Right lobe of liver (tissue), 6 donors: ENCODE data around the gene TMEM35A. TPM values are rescaled to one million over a fixed set of nuclear protein-coding genes. Genes with fewer than 3 reads are reported as not detected.

Source experiments
- ATAC-seq, 4 donors: fragments of 200-7000 bp; cut with Tn5 transposase; one replicate each; pipeline ENCODE4 v1.9.1; 2020; ENCODE audit warnings: mild to moderate bottlenecking in 4 of 4, moderate library complexity in 4 of 4
- DNase-seq, 3 donors: peaks; one replicate each; pipeline ENCODE4 v3.0.0-alpha.2; 2020
- H3K27ac ChIP-seq, 3 donors: fragments of 200-600 bp; one replicate each; pipeline ENCODE4 v1.8.0; 2022
- H3K27me3 ChIP-seq, 2 donors: fragments of 200-600 bp; one replicate each; pipeline ENCODE4 v1.8.0; 2022
- H3K36me3 ChIP-seq, 4 donors: fragments of 200-600 bp; sonication (generic) in 1 of 4; one replicate each; pipeline versions ENCODE4 v1.5.1 to v1.8.0; 2017 to 2022; ENCODE audit warnings: control low read depth in 1 of 4
- H3K4me1 ChIP-seq, 4 donors: fragments of 200-600 bp; sonication (generic) in 1 of 4; one replicate each; pipeline versions ENCODE4 v1.5.1 to v1.8.0; 2017 to 2022; ENCODE audit warnings: control low read depth in 1 of 4
- H3K4me3 ChIP-seq, 3 donors: fragments of 200-600 bp; one replicate each; pipeline ENCODE4 v1.8.0; 2022
- H3K9me3 ChIP-seq, 4 donors: fragments of 200-600 bp; sonication (generic) in 1 of 4; one replicate each; pipeline versions ENCODE4 v1.5.1 to v1.8.0; 2017 to 2022; ENCODE audit warnings: control low read depth in 1 of 4
- POLR2A ChIP-seq: fragments of 450-650 bp; IDR thresholded peaks from one replicate; pipeline ENCODE4 v1.6.1; 2017; ENCODE audit warnings: antibody characterized with exemption, mild to moderate bottlenecking
- WGBS: methylation state at CpG from one replicate; pipeline ENCODE4 v1.1.6; 2018; ENCODE audit warnings: low coverage, low lambda C conversion rate; ENCODE audit not compliant: insufficient coverage; ENCODE audit errors: missing lambda C conversion rate; 5-methylcytosine and 5-hydroxymethylcytosine counted together
- intact Hi-C, 2 donors: fragments of 100-400 bp; cut with DNase I; formaldehyde crosslinking; loops; one replicate each; pipeline versions ENCODE4 v1.11.2 to v1.14.1; 2022
- total RNA-seq, 6 experiments: library from RNA; depleted of rRNA in 2 of 6; stranded (reverse); fragments of >200 nt in 2 of 6; fragmentation: NEBNext Ultra II Directional in 3 of 6; extraction: Animal tissue kit (Norgen Biotek cat#: 25700) in 3 of 6; gene quantifications; one replicate each; pipeline versions ENCODE4 v1.1.0 to v1.2.4, GENCODE V29; 2016 to 2023
- TF ChIP-seq, protein P1 (sequence below), 4 donors: fragments of 200-600 bp in 3 of 4; fragments of 450-650 bp in 1 of 4; IDR thresholded peaks; one replicate each; pipeline versions ENCODE4 v1.5.1 to v1.8.0; 2016 to 2022; ENCODE audit warnings: antibody characterized with exemption in 4 of 4, mild to moderate bottlenecking in 2 of 4
- donor health status: DM: no; HTN: yes; CAD: no.
- donor health status: DM: no; HTN: no; CAD: no.
- donor health status: DM: no; HTN: no; CAD: no.
- donor health status: DM: no; HTN: yes; CAD: no.
- donor health status: DM: no; HTN: yes; CAD: no.

TMEM35A gene
- total RNA-seq, 6 experiments from 2014 or later = not detected

DNA sequence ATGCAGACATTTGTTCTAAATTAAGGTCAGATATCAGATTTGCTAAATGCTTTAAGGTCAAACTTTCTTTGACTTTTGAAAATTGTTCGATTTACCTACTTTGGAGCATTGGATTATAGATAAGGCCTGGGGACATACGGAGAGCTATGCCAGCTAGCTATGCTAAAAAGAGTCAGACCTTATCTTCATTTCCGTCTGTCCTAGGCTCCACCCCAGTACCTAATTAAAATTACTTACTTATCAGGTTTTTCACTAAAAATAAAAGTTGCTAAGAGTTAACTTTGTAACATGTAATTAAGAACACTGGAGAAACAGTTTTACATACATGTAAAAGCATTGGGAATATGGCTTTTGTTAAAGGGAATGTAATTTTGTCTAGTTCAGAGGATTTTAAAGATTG lies 7.1 kb upstream of the TMEM35A start:
- DNase-seq (no peak), ATAC-seq (no peak)
- H3K9me3 ChIP-seq = no peaks in the 10 kb centered on the region
- no peaks in the 10 kb centered on the region for H3K4me1 ChIP-seq
- no peak overlapping the region for H3K27ac ChIP-seq
- H3K36me3 ChIP-seq = no peaks in the 10 kb centered on the region
- H3K27me3 ChIP-seq = no peaks in the 10 kb centered on the region
- 50% methylated on average over 3 of the region's 3 CpGs for WGBS
- no peak overlapping the region for H3K4me3 ChIP-seq
- intact Hi-C loops = no loop called here
- TF ChIP-seq POLR2A = no peak
- TF ChIP-seq, protein P1, sequence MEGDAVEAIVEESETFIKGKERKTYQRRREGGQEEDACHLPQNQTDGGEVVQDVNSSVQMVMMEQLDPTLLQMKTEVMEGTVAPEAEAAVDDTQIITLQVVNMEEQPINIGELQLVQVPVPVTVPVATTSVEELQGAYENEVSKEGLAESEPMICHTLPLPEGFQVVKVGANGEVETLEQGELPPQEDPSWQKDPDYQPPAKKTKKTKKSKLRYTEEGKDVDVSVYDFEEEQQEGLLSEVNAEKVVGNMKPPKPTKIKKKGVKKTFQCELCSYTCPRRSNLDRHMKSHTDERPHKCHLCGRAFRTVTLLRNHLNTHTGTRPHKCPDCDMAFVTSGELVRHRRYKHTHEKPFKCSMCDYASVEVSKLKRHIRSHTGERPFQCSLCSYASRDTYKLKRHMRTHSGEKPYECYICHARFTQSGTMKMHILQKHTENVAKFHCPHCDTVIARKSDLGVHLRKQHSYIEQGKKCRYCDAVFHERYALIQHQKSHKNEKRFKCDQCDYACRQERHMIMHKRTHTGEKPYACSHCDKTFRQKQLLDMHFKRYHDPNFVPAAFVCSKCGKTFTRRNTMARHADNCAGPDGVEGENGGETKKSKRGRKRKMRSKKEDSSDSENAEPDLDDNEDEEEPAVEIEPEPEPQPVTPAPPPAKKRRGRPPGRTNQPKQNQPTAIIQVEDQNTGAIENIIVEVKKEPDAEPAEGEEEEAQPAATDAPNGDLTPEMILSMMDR (IDR thresholded peaks at IDR 0.05) = no peak

DNA sequence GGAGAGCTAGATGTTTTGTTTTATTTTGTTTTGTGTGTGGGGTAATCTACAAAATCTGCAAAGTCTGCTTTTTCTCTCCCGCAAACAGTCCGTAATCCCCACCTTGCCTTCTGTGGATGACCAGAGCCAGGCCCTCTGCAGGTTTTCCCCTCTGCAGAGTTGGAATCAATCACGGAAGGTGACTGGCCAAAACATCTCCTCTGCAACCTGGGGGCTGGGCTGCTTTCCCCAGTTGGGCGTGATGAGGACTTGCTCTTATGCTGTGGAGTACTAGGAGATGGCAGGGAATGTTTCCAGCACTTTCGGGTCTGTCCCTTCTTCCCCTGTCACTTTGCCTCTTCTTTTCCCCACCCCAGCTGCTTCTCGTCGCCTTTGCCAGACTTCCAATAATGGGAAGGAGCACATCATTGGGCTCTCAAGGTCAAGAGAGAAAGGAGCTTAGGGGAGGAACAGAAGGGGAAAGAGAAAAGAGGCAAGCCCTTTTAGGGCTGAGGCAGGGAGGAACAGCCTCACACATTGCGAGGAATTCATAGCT lies 1.1 kb downstream of the TMEM35A start:
- ATAC-seq (no peak), DNase-seq (no peak)
- Histone ChIP-seq H3K4me3 (no peak overlapping the region), H3K36me3 (no peaks in the 10 kb centered on the region), H3K27ac (no peak overlapping the region), H3K4me1 (no peaks in the 10 kb centered on the region), H3K9me3 (no peaks in the 10 kb centered on the region), H3K27me3 (no peaks in the 10 kb centered on the region)
- intact Hi-C loops = no loop called here
- TF ChIP-seq POLR2A = no peak
- TF ChIP-seq, protein P1 (IDR thresholded peaks at IDR 0.05) = no peak
- 32% methylated on average over 8 of the region's 8 CpGs for WGBS

DNA sequence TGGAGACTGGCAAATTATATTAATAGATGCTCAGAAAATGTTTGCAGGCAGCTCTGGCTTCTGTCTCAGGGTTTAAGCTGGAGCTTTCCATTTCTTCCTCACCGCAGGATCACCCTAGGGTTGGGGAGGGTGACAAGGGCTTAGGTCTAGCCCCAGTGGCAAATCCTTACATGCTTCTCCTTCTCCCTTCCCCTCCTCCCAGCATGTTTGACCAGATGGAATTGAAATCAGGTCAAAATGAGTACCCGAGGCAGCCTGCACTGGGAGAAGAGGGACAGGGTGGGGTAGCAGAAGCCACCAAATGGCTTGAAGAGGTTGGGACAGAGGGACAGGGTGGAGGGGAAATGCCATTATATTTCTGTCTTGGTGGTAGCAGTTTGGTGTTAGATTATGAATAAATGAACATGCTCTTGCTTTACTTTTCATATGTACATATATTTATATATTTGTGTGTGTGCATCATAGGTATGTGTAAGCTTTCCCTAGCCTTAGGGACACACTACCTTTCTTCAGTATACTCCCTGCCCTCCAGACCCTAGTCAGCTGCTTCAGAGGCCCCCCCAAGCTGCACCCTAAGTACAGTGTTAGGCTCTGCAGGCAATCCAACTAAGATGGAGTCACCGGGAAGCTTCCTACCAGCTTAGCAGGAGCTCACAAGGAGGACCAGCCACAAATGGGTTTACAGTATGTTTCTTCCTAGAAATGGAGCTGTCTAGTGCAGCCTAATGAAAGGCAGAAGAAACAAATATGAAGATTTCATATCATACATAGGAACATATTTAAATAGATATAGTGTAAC lies 1.8 kb downstream of the TMEM35A start:
- WGBS = 44% methylated on average over 2 of the region's 3 CpGs
- H3K27me3 ChIP-seq = peaks cover 0 to 4% of the 10 kb centered on the region in 2 donors
- TF ChIP-seq POLR2A = no peak
- TF ChIP-seq, protein P1 (IDR thresholded peaks at IDR 0.05) = no peak
- H3K27ac ChIP-seq = no peak overlapping the region
- H3K9me3 ChIP-seq = no peaks in the 10 kb centered on the region
- H3K36me3 ChIP-seq = no peaks in the 10 kb centered on the region
- no peaks in the 10 kb centered on the region for H3K4me1 ChIP-seq
- H3K4me3 ChIP-seq = no peak overlapping the region
- intact Hi-C loops = no loop called here
- no peak for ATAC-seq
- DNase-seq = no peak

DNA sequence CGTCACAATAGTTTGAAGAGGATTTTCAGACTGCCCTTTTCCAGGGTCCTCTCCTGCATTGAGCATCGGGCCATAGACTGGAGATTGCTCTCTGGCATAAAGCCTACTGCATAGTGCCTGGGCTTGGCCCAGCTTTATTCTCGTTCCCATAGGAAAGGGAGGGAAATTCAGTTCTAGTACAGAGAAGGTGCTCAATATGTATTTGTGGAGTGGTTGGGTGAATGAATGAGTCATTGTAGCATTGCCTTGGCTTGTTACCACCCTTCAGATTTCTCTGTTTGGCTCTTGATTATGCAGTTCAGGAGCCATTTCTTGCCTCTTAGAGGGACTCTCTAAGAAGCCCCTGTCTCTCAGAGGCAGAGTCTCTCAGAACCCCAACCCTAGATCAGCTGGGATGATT lies 2.6 kb downstream of the TMEM35A start:
- ATAC-seq (no peak), DNase-seq (no peak)
- Histone ChIP-seq H3K4me1 (no peaks in the 10 kb centered on the region), H3K9me3 (no peaks in the 10 kb centered on the region), H3K27ac (no peak overlapping the region), H3K4me3 (no peak overlapping the region), H3K36me3 (no peaks in the 10 kb centered on the region), H3K27me3 (peaks cover 0 to 10% of the 10 kb centered on the region in 2 donors)
- intact Hi-C loops = no loop called here
- TF ChIP-seq, protein P1 (IDR thresholded peaks at IDR 0.05) = no peak
- no peak for TF ChIP-seq POLR2A
- 34% methylated on average over 2 of the region's 3 CpGs for WGBS
